Gastroesophageal sphincter (tissue), 3 donors: ENCODE measurements around the gene LBR.

Experiments
- CTCF ChIP-seq, 4 experiments: fragments of 200-600 bp in 2 of 4; fragments of 450-650 bp in 2 of 4; sonication (generic) in 1 of 4; IDR thresholded peaks; one replicate each; pipeline ENCODE4 v1.5.1; 2017 to 2019; ENCODE audit warnings: antibody characterized with exemption in 4 of 4, mild to moderate bottlenecking in 2 of 4, moderate library complexity in 2 of 4
- POLR2AphosphoS5 ChIP-seq: sonication (generic); formaldehyde crosslinking; IDR thresholded peaks from one replicate; pipeline ENCODE4 v1.6.1; 2017; ENCODE audit warnings: antibody characterized with exemption

- TF ChIP-seq CTCF (IDR thresholded peaks at IDR 0.05) (no peak), POLR2AphosphoS5 (no peak)
Measured at GRCh38 chr1:225366018-225366417, 61.8 kb downstream of the LBR start.
